Measurements from ENCODE around the gene ANKRD11.

DNA sequence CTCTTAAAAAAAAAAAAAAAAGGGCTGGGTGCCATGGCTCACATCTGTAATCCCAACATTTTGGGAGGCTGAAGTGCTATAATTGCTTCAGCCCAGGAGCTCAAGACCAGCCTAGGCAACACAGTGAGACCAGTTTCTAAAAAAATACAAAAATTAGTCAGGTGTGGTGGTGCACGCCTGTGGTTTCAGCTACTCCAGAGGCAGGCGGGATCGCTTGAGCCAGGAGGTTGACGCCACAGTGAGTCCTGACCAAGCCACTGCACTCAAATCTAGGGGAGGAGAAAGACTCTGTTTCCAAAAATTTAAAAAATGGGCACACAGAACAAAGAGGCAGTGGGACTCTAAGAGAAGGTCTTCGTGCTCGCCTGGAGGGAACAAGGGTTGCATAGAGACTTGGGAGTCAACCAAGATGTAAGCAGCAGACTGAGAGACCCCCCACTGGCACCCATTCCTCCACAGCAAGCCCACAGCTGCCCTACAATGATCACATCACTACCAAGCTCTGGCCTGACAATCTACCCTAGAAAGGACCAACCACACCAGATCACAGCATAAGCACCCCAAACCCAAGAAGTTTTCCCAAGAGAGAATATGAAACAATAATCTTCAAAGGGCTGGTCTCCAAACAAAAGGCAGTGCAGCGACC, 121.6 kb downstream of the ANKRD11 start:
- TF ChIP-seq, protein P1, sequence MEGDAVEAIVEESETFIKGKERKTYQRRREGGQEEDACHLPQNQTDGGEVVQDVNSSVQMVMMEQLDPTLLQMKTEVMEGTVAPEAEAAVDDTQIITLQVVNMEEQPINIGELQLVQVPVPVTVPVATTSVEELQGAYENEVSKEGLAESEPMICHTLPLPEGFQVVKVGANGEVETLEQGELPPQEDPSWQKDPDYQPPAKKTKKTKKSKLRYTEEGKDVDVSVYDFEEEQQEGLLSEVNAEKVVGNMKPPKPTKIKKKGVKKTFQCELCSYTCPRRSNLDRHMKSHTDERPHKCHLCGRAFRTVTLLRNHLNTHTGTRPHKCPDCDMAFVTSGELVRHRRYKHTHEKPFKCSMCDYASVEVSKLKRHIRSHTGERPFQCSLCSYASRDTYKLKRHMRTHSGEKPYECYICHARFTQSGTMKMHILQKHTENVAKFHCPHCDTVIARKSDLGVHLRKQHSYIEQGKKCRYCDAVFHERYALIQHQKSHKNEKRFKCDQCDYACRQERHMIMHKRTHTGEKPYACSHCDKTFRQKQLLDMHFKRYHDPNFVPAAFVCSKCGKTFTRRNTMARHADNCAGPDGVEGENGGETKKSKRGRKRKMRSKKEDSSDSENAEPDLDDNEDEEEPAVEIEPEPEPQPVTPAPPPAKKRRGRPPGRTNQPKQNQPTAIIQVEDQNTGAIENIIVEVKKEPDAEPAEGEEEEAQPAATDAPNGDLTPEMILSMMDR (IDR thresholded peaks at IDR 0.05) = no peak
- TF ChIP-seq, protein P2, sequence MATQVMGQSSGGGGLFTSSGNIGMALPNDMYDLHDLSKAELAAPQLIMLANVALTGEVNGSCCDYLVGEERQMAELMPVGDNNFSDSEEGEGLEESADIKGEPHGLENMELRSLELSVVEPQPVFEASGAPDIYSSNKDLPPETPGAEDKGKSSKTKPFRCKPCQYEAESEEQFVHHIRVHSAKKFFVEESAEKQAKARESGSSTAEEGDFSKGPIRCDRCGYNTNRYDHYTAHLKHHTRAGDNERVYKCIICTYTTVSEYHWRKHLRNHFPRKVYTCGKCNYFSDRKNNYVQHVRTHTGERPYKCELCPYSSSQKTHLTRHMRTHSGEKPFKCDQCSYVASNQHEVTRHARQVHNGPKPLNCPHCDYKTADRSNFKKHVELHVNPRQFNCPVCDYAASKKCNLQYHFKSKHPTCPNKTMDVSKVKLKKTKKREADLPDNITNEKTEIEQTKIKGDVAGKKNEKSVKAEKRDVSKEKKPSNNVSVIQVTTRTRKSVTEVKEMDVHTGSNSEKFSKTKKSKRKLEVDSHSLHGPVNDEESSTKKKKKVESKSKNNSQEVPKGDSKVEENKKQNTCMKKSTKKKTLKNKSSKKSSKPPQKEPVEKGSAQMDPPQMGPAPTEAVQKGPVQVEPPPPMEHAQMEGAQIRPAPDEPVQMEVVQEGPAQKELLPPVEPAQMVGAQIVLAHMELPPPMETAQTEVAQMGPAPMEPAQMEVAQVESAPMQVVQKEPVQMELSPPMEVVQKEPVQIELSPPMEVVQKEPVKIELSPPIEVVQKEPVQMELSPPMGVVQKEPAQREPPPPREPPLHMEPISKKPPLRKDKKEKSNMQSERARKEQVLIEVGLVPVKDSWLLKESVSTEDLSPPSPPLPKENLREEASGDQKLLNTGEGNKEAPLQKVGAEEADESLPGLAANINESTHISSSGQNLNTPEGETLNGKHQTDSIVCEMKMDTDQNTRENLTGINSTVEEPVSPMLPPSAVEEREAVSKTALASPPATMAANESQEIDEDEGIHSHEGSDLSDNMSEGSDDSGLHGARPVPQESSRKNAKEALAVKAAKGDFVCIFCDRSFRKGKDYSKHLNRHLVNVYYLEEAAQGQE (IDR thresholded peaks at IDR 0.05; ENCODE audit: insufficient read depth in 1 of 2, low read depth in 2 of 2, low read length in 1 of 2) = no peak
- TF ChIP-seq POLR2AphosphoS5 (IDR thresholded peaks at IDR 0.05; ENCODE audit: low read depth, low read length) = no peak
- no peak for TF ChIP-seq SIN3A (IDR thresholded peaks at IDR 0.05; ENCODE audit: borderline replicate concordance, insufficient read depth, low read depth, low read length)
- TF ChIP-seq TCF7L2 (IDR thresholded peaks at IDR 0.05; ENCODE audit: low read depth, low read length) = no peak

All from Panc1 (cell line).